NT2/D1 (cell line): Measurements from ENCODE around the gene SPARCL1.

Experiments used
- YY1 ChIP-seq: IDR thresholded peaks from 2 replicates; pipeline ENCODE4 v1.6.1; 2011; ENCODE audit not compliant: insufficient read length, insufficient read depth
- ZNF274 ChIP-seq: IDR thresholded peaks from 2 replicates; pipeline ENCODE4 v1.6.1; 2011; ENCODE audit warnings: mild to moderate bottlenecking, low read depth, low read length

DNA sequence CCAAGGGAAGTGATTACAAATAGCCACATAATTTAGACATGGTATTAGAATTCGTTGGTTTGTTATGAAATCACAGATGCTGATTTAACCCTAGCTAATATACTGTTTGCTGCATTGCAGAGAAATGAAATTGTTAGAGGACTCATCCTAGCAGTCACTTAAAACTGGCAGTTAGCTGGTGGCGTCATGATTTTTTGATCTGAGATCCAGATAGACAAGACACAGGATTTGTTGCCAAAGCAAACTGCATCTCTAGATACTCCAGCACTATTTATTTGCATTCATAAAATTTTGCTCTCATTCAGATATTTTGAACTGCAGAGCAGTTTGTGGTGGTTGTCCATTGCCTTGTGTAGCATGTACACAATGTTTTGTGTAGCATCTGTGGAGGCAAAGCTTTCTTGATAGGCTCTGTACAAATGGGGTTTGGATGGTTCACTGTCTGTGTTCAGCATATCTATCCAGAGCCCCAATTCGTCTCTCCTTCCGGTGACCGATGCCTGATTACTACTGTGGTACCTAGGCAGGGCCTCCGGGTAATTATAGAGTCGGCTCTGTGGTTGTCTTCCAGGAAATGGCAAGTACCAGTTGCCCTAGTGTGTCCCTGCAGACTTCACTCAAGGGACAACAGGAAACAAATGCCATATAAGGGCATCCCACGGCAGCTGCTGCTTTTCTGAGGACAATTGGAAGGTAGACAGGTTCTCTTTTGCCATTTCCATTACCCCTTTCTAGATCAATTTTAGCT is 30.1 kb upstream of the SPARCL1 start:
- no peak for TF ChIP-seq ZNF274
- no peak for TF ChIP-seq YY1
